ENCODE results near the gene RPS10. TPM values are rescaled to one million over a fixed set of nuclear protein-coding genes. Genes with fewer than 3 reads are reported as not detected.
A peak's percentile ranks its signal among the peaks of the same experiment; 100 is the strongest.

Gene RPS10
- total and polyA plus RNA-seq, 2 of the 8 experiments (the other 6 are each of a cell fraction or from before 2014, with no cell fraction given), result 2,408 to 11,142 TPM

DNA sequence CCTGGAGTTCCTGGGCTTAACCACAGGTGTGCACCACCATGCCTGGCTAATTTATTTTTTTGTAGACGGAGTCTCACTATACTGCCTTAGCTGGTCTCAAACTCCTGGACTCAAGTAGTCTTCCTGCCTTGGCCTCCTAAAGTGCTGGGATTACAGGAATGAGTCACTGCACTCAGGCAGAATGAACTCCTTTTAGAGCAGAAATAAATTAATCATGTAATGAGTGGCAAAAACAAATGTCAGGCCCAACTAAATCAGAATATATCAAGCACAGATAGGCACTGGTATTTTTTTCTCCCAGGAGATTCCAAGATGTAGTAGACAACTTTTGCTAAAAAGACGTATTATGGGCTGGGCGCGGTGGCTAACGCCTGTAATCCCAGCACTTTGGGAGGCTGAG is 2.6 kb downstream of the RPS10 start:
- ChIA-PET POLR2A (ENCODE audit: partially characterized antibody) (interaction anchor here (0.5 to 12.2 kb wide), 17 partner anchors 10 to 1027 kb away, joined by 3 to 256 read pairs (median 5); partner anchors contain the start of genes HMGA1, NUDT3 and SMIM29), CTCF (ENCODE audit: partially characterized antibody) (interaction anchor here (0.6 to 1.6 kb wide), 3 partner anchors 8 to 186 kb away, joined by 3 to 6 read pairs (median 3); no protein-coding TSS in a partner anchor)
- Histone ChIP-seq H3K27ac (ENCODE audit: low read depth, low read length) (no peak overlapping the region), H3K79me2 (ENCODE audit: control insufficient read depth in 1 of 2, insufficient read depth in 2 of 2, low read length in 2 of 2) (peaks cover 3 to 40% of the 10 kb centered on the region in 2 experiments), H3K9ac (replicated peaks in 1 of 4; ENCODE audit: extremely low read depth in 1 of 4, low read depth in 3 of 4, low read length in 3 of 4) (no peak overlapping the region), H4K20me1 (replicated peaks in 1 of 2; ENCODE audit: control insufficient read depth in 1 of 2, insufficient read depth in 2 of 2, low read length in 2 of 2) (peaks cover 8 to 12% of the 10 kb centered on the region in 2 experiments), H4K91ac (replicated peaks; ENCODE audit: insufficient read length, low read length) (no peak overlapping the region), H2BK12ac (ENCODE audit: low read depth, low read length) (no peak overlapping the region), H3K4ac (replicated peaks; ENCODE audit: insufficient read length, low read depth, low read length) (no peak overlapping the region), H3K4me2 (ENCODE audit: insufficient read depth in 1 of 2, low read depth in 2 of 2, low read length in 2 of 2) (no peak overlapping the region; a peak in 2 of 4 replicates), H4K8ac (ENCODE audit: extremely low read depth, insufficient read depth, low read length) (no peak overlapping the region), H2BK5ac (ENCODE audit: low read depth, low read length) (0 out of 2 replicates have a peak overlapping the region, but pooled peaks have one; percentile 39), H3K9me3 (ENCODE audit: insufficient read depth in 2 of 2, low read depth in 1 of 2, low read length in 1 of 2) (no peaks in the 10 kb centered on the region), H3K23ac (ENCODE audit: insufficient read length) (no peak overlapping the region), H2AFZ (ENCODE audit: low read length) (no peak overlapping the region), H3K56ac (replicated peaks; ENCODE audit: insufficient read length, low read depth, low read length) (no peak overlapping the region), H3K27me3 (replicated peaks in 1 of 4; ENCODE audit: control insufficient read depth in 3 of 4, extremely low read depth in 1 of 4, insufficient read depth in 3 of 4, low read length in 3 of 4) (no peaks in the 10 kb centered on the region), H2BK120ac (replicated peaks; ENCODE audit: low read depth, low read length) (no peak overlapping the region), H4K5ac (ENCODE audit: insufficient read length, low read depth, low read length) (no peak overlapping the region), H2BK20ac (ENCODE audit: low read length) (no peak overlapping the region), H3K18ac (ENCODE audit: extremely low read depth, low read length) (no peak overlapping the region), H3K23me2 (ENCODE audit: low read depth, low read length) (peaks cover 5% of the 10 kb centered on the region; the same call in 1 of the 2 replicates), H3K36me3 (ENCODE audit: control insufficient read depth in 2 of 4, insufficient read depth in 4 of 4, low read length in 3 of 4) (peaks cover 42 to 71% (median 58%) of the 10 kb centered on the region in 4 experiments), H2BK15ac (ENCODE audit: low read length) (no peak overlapping the region), H3K79me1 (ENCODE audit: low read depth, low read length) (no peaks in the 10 kb centered on the region; the same call in 1 of the 2 replicates), H3K4me3 (ENCODE audit: extremely low read depth in 1 of 4, insufficient read depth in 2 of 4, low read depth in 3 of 4, low read length in 4 of 4) (peak overlapping the region in 1 of 4 experiments; percentile 94; a peak in 1 of 8 replicates), H2AK5ac (ENCODE audit: low read depth, low read length) (no peak overlapping the region), H3K4me1 (replicated peaks in 1 of 4; ENCODE audit: control insufficient read depth in 3 of 4, insufficient read depth in 4 of 4, low read length in 3 of 4) (peaks cover 0 to 11% (median 4%) of the 10 kb centered on the region in 4 experiments; a peak in 5 of 7 replicates), H3K14ac (ENCODE audit: insufficient read length) (no peak overlapping the region)
- no peak for TF ChIP-seq NANOG (IDR thresholded peaks at IDR 0.05; ENCODE audit: insufficient read depth, low read depth, low read length, poor library complexity, severe bottlenecking)
- TF ChIP-seq, protein P1, sequence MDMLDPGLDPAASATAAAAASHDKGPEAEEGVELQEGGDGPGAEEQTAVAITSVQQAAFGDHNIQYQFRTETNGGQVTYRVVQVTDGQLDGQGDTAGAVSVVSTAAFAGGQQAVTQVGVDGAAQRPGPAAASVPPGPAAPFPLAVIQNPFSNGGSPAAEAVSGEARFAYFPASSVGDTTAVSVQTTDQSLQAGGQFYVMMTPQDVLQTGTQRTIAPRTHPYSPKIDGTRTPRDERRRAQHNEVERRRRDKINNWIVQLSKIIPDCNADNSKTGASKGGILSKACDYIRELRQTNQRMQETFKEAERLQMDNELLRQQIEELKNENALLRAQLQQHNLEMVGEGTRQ (IDR thresholded peaks at IDR 0.05; ENCODE audit: low read length), result no peak
- TF ChIP-seq RXRA (IDR thresholded peaks at IDR 0.05; ENCODE audit: insufficient read depth, low read depth, low read length), result no peak
- TF ChIP-seq TAF7 (optimal IDR thresholded peaks at IDR 0.05; ENCODE audit: borderline replicate concordance, low read depth, low read length), result no peak
- no peak for TF ChIP-seq EGR1 (IDR thresholded peaks at IDR 0.05; ENCODE audit: borderline replicate concordance, low read depth, low read length)
- no peak for TF ChIP-seq JUND (IDR thresholded peaks at IDR 0.05; ENCODE audit: low read length)
- TF ChIP-seq TBP (IDR thresholded peaks at IDR 0.05; ENCODE audit: low read depth, low read length), result no peak
- no peak for DNase-seq (ENCODE audit: low read depth in 1 of 2, low spot score in 2 of 2)
- no peak for FAIRE-seq
- WGBS, 2 experiments (ENCODE audit: extremely low coverage in 1 of 2, insufficient coverage in 1 of 2, insufficient read length in 1 of 2, insufficient replicate concordance in 2 of 2, low coverage in 1 of 2, low lambda C conversion rate in 2 of 2, missing lambda C conversion rate in 1 of 2), result 96% methylated on average over 5 of the region's 5 CpGs; no CpG with 5 or more reads in 1 of the 2 experiments
